SK-N-SH treated with all-trans-retinoic acid at 6 μM for 48 hours (cell line): ENCODE results near the gene R3HDM4.

Experiments
- ATAC-seq: fragments of 200-7000 bp; cut with Tn5 transposase; 3 replicates; pipeline ENCODE4 v1.9.1; 2020; ENCODE audit warnings: mild to moderate bottlenecking, moderate library complexity
- ARNTL ChIP-seq: fragments of 450-650 bp; formaldehyde crosslinking; IDR thresholded peaks from 2 replicates; pipeline ENCODE4 v1.5.0; 2020; ENCODE audit warnings: low read depth, mild to moderate bottlenecking, moderate library complexity, borderline replicate concordance
- BACH2 ChIP-seq: fragments of 250-450 bp; sonication (Bioruptor Pico); IDR thresholded peaks from 2 replicates; pipeline ENCODE4 v1.9.0; 2021; ENCODE audit warnings: mild to moderate bottlenecking, borderline replicate concordance
- CSDC2 ChIP-seq: fragments of 250-450 bp; sonication (Bioruptor Pico); IDR thresholded peaks from 2 replicates; pipeline ENCODE4 v1.5.0; 2020; ENCODE audit warnings: mild to moderate bottlenecking, moderate library complexity
- CSRNP3 ChIP-seq: fragments of 250-450 bp; sonication (Bioruptor Pico); IDR thresholded peaks from 2 replicates; pipeline ENCODE4 v1.5.1; 2021; ENCODE audit warnings: mild to moderate bottlenecking, moderate library complexity
- ESRRG ChIP-seq: fragments of 250-450 bp; sonication (Bioruptor Pico); IDR thresholded peaks from 2 replicates; pipeline ENCODE4 v1.6.1; 2021; ENCODE audit warnings: mild to moderate bottlenecking
- GLIS3 ChIP-seq: fragments of 250-450 bp; sonication (Bioruptor Pico); IDR thresholded peaks from 2 replicates; pipeline ENCODE4 v1.5.0; 2020; ENCODE audit warnings: mild to moderate bottlenecking, moderate library complexity
- ISL1 ChIP-seq: fragments of 250-450 bp; sonication (Bioruptor Pico); IDR thresholded peaks from 2 replicates; pipeline ENCODE4 v2.1.2; 2022; ENCODE audit warnings: mild to moderate bottlenecking, moderate library complexity
- OSR1 ChIP-seq: fragments of 250-450 bp; sonication (Bioruptor Pico); IDR thresholded peaks from 2 replicates; pipeline ENCODE4 v1.8.0; 2022; ENCODE audit warnings: moderate library complexity, mild to moderate bottlenecking, inconsistent platforms
- PPARA ChIP-seq: fragments of 250-450 bp; sonication (Bioruptor Pico); IDR thresholded peaks from 2 replicates; pipeline ENCODE4 v1.5.0; 2020; ENCODE audit warnings: mild to moderate bottlenecking, borderline replicate concordance
- RARB ChIP-seq: fragments of 250-450 bp; sonication (Bioruptor Pico); IDR thresholded peaks from 2 replicates; pipeline ENCODE4 v1.8.0; 2021; ENCODE audit warnings: mild to moderate bottlenecking, moderate library complexity
- SNAI2 ChIP-seq: fragments of 250-450 bp; sonication (Bioruptor Pico); IDR thresholded peaks from 2 replicates; pipeline ENCODE4 v1.5.0; 2020; ENCODE audit warnings: mild to moderate bottlenecking, moderate library complexity
- TCF4 ChIP-seq: fragments of 250-450 bp; sonication (Bioruptor Pico); IDR thresholded peaks from 2 replicates; pipeline ENCODE4 v1.8.0; 2021; ENCODE audit warnings: mild to moderate bottlenecking, moderate library complexity, borderline replicate concordance
- TOX ChIP-seq: fragments of 250-450 bp; sonication (Bioruptor Pico); IDR thresholded peaks from 2 replicates; pipeline ENCODE4 v1.8.0; 2021; ENCODE audit warnings: mild to moderate bottlenecking, moderate library complexity, borderline replicate concordance
- ZFP3 ChIP-seq: fragments of 250-450 bp; sonication (Bioruptor Pico); IDR thresholded peaks from 2 replicates; pipeline ENCODE4 v1.5.0; 2020; ENCODE audit warnings: mild to moderate bottlenecking, moderate library complexity
- ZFP30 ChIP-seq: fragments of 450-650 bp; formaldehyde crosslinking; IDR thresholded peaks from 2 replicates; pipeline ENCODE4 v1.5.0; 2022; ENCODE audit warnings: mild to moderate bottlenecking, moderate library complexity
- ZNF565 ChIP-seq: fragments of 450-650 bp; formaldehyde crosslinking; conservative IDR thresholded peaks from 2 replicates; pipeline ENCODE4 v1.5.0; 2020; ENCODE audit warnings: low read depth, mild to moderate bottlenecking, moderate library complexity
- ZNF70 ChIP-seq: fragments of 450-650 bp; formaldehyde crosslinking; IDR thresholded peaks from 2 replicates; pipeline ENCODE4 v1.5.0; 2020; ENCODE audit warnings: mild to moderate bottlenecking, moderate library complexity
- ZNF8 ChIP-seq: fragments of 450-650 bp; formaldehyde crosslinking; IDR thresholded peaks from 2 replicates; pipeline ENCODE4 v1.5.0; 2020; ENCODE audit warnings: mild to moderate bottlenecking, moderate library complexity
- TF ChIP-seq, protein P1 (sequence below): fragments of 250-450 bp; sonication (Bioruptor Pico); IDR thresholded peaks from 2 replicates; pipeline ENCODE4 v1.5.1; 2020; ENCODE audit warnings: low read depth, mild to moderate bottlenecking, moderate library complexity
- TF ChIP-seq, protein P2 (sequence below): fragments of 250-450 bp; sonication (Bioruptor Pico); IDR thresholded peaks from 2 replicates; pipeline ENCODE4 v1.5.0; 2020; ENCODE audit warnings: mild to moderate bottlenecking, moderate library complexity
- TF ChIP-seq, protein P3 (sequence below): fragments of 250-450 bp; sonication (Bioruptor Pico); IDR thresholded peaks from 2 replicates; pipeline ENCODE4 v1.8.0; 2021; ENCODE audit warnings: low read depth, mild to moderate bottlenecking, moderate library complexity, borderline replicate concordance

Gene R3HDM4

GRCh38 chr19:901216-902092, 11.6 kb downstream of the R3HDM4 start:
- no peak for ATAC-seq
- TF ChIP-seq CSRNP3 (CRISPR knock-in tag), result no peak
- peak; percentile 95 for TF ChIP-seq ZFP3 (CRISPR knock-in tag)

GRCh38 chr19:900302-901111, 12.5 kb downstream of the R3HDM4 start:
- TF ChIP-seq, protein P1, sequence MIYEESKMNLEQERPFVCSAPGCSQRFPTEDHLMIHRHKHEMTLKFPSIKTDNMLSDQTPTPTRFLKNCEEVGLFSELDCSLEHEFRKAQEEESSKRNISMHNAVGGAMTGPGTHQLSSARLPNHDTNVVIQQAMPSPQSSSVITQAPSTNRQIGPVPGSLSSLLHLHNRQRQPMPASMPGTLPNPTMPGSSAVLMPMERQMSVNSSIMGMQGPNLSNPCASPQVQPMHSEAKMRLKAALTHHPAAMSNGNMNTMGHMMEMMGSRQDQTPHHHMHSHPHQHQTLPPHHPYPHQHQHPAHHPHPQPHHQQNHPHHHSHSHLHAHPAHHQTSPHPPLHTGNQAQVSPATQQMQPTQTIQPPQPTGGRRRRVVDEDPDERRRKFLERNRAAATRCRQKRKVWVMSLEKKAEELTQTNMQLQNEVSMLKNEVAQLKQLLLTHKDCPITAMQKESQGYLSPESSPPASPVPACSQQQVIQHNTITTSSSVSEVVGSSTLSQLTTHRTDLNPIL, result no peak
- no peak for TF ChIP-seq ZFP3 (CRISPR knock-in tag)
- TF ChIP-seq RARB (CRISPR knock-in tag), result no peak
- TF ChIP-seq OSR1 (CRISPR knock-in tag), result no peak
- TF ChIP-seq ZNF565 (CRISPR knock-in tag), result no peak
- no peak for TF ChIP-seq TOX (CRISPR knock-in tag)
- TF ChIP-seq ARNTL, result no peak
- TF ChIP-seq TCF4 (CRISPR knock-in tag), result no peak
- TF ChIP-seq, protein P2, sequence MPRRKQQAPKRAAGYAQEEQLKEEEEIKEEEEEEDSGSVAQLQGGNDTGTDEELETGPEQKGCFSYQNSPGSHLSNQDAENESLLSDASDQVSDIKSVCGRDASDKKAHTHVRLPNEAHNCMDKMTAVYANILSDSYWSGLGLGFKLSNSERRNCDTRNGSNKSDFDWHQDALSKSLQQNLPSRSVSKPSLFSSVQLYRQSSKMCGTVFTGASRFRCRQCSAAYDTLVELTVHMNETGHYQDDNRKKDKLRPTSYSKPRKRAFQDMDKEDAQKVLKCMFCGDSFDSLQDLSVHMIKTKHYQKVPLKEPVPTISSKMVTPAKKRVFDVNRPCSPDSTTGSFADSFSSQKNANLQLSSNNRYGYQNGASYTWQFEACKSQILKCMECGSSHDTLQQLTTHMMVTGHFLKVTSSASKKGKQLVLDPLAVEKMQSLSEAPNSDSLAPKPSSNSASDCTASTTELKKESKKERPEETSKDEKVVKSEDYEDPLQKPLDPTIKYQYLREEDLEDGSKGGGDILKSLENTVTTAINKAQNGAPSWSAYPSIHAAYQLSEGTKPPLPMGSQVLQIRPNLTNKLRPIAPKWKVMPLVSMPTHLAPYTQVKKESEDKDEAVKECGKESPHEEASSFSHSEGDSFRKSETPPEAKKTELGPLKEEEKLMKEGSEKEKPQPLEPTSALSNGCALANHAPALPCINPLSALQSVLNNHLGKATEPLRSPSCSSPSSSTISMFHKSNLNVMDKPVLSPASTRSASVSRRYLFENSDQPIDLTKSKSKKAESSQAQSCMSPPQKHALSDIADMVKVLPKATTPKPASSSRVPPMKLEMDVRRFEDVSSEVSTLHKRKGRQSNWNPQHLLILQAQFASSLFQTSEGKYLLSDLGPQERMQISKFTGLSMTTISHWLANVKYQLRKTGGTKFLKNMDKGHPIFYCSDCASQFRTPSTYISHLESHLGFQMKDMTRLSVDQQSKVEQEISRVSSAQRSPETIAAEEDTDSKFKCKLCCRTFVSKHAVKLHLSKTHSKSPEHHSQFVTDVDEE (CRISPR knock-in tag), result no peak
- TF ChIP-seq SNAI2 (CRISPR knock-in tag), result no peak
- TF ChIP-seq ZNF8, result no peak
- ATAC-seq, result peak; percentile 60

DNA sequence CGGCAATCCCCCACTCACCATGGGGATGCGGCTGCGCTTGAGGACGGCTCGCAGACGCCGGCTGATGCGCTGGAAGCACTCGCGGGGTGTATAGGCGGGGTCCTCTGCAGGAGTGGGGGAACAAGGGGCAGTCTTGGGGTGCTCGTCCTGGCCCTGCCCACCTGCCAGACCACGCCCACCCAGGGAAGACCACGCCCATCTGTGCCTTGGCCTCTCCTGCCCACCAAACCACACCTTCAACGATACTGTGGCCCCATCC, 13.0 kb downstream of the R3HDM4 start:
- TF ChIP-seq ARNTL, result no peak
- no peak for TF ChIP-seq ESRRG (CRISPR knock-in tag)
- TF ChIP-seq CSRNP3 (CRISPR knock-in tag), result no peak
- TF ChIP-seq CSDC2 (CRISPR knock-in tag), result no peak
- TF ChIP-seq ZFP30 (CRISPR knock-in tag), result no peak
- TF ChIP-seq, protein P3, sequence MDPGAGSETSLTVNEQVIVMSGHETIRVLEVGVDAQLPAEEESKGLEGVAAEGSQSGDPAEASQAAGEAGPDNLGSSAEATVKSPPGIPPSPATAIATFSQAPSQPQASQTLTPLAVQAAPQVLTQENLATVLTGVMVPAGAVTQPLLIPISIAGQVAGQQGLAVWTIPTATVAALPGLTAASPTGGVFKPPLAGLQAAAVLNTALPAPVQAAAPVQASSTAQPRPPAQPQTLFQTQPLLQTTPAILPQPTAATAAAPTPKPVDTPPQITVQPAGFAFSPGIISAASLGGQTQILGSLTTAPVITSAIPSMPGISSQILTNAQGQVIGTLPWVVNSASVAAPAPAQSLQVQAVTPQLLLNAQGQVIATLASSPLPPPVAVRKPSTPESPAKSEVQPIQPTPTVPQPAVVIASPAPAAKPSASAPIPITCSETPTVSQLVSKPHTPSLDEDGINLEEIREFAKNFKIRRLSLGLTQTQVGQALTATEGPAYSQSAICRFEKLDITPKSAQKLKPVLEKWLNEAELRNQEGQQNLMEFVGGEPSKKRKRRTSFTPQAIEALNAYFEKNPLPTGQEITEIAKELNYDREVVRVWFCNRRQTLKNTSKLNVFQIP, result no peak
- TF ChIP-seq RARB (CRISPR knock-in tag), result no peak
- TF ChIP-seq BACH2, result no peak
- no peak for TF ChIP-seq ZNF70 (CRISPR knock-in tag)
- no peak for TF ChIP-seq TCF4 (CRISPR knock-in tag)
- no peak for TF ChIP-seq TOX (CRISPR knock-in tag)
- no peak for TF ChIP-seq ZFP3 (CRISPR knock-in tag)
- TF ChIP-seq OSR1 (CRISPR knock-in tag), result no peak
- TF ChIP-seq ISL1, result no peak
- no peak for TF ChIP-seq PPARA (CRISPR knock-in tag)
- TF ChIP-seq GLIS3, result no peak
- TF ChIP-seq ZNF565 (CRISPR knock-in tag), result no peak
- TF ChIP-seq, protein P1, result no peak
- TF ChIP-seq SNAI2 (CRISPR knock-in tag), result no peak
- peak; percentile 5; the same call in 1 of the 3 replicates for ATAC-seq
